Suppressor macrophage treated with lipopolysaccharide for 4 hours (primary cell): ENCODE measurements around the gene UBXN4.
A peak's percentile ranks its signal among the peaks of the same experiment; 100 is the strongest.
"Not testable (repeated sequence)": the region's sequence is repeated elsewhere in the genome, so short reads cannot be mapped to it uniquely, and the experiment has no call there.

Experiments used
- DNase-seq: peaks from one replicate; pipeline ENCODE4 v3.0.0-alpha.2; 2020

Gene UBXN4, protein sequence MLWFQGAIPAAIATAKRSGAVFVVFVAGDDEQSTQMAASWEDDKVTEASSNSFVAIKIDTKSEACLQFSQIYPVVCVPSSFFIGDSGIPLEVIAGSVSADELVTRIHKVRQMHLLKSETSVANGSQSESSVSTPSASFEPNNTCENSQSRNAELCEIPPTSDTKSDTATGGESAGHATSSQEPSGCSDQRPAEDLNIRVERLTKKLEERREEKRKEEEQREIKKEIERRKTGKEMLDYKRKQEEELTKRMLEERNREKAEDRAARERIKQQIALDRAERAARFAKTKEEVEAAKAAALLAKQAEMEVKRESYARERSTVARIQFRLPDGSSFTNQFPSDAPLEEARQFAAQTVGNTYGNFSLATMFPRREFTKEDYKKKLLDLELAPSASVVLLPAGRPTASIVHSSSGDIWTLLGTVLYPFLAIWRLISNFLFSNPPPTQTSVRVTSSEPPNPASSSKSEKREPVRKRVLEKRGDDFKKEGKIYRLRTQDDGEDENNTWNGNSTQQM

DNA sequence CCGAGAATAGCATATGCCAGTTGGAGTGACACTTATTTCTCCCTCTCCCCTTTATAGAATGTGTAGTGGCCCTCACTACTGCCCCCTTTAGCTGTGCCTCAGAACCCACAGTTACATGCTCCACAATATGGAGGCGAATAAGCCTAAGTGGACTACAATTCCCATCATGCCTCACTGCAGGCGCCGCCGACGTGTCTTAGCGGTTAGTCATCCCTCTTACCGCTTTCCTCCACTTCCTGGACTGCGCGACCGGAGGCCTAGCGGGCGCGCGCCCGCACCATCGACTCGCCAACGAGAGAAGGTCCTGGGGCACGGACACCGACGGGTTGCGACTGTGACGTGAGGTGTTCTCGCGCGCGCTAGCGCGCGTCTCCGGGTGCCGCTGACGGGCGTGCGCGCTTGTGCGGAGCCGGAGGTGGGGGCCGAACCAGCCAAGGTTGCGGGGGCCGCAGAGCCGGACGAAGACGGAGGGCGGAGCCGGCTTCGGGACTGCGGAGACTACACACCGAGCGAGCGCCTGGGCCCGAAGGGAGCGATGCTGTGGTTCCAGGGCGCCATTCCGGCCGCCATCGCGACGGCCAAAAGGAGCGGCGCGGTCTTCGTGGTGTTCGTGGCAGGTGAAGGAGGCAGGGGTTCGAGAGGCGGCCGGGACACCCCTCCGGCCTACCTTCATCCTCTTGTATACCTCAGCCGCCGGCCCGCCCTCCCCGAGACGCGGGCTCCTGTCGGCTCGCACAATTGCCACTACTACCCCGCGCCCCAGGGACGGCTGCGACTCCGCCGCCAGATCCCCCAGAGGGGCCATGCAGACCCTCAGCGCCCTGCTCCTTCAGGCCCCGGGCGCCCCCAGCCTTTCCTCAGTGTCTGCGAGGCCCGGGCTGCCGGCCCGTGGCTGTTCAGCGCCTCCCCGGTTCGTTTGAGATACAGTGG lies at the start of gene UBXN4:
UBXN4 (plus strand) TSS at position 461 of the 930 bp plus-strand sequence; CDS start at position 536, 75 bp downstream.
- DNase-seq: peak; percentile 98

DNA sequence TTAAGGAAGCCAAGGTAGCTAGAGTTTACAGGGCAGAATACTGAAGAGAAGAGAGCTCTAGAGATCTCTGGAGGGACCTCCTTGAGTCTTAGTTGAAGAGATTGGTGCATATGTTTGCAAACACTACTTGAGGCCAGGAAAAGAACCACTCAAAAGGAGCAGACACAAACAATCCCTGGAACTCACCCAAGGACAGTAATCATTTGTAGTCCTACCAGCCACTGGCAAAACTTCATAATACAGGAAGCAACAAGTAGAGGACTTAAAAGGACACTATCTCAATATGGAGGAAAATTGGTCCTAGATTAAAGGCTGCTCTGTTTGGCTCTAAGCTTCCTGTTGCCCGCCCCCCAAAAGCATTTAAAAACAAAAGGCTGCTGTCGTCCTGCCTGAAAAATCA lies 46.9 kb upstream of the UBXN4 start:
- no peak for DNase-seq

DNA sequence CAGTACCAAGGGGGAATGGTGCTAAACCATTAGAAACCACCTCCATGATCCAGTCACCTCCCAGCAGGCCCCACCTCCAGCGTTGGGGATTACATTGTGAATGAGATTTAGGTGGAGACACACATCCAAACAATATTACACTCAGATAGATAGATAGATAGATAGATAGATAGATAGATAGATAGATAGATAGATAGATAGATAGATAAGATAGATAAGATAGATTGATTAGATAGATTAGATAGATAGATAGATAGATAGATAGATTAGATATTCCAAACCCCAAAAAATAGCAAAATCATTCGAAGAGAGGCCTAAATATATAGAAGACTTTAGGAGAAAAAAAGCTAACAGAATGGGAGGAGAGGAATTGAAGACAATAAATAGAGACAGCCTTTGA lies 42.8 kb upstream of the UBXN4 start:
- DNase-seq: no peak

DNA sequence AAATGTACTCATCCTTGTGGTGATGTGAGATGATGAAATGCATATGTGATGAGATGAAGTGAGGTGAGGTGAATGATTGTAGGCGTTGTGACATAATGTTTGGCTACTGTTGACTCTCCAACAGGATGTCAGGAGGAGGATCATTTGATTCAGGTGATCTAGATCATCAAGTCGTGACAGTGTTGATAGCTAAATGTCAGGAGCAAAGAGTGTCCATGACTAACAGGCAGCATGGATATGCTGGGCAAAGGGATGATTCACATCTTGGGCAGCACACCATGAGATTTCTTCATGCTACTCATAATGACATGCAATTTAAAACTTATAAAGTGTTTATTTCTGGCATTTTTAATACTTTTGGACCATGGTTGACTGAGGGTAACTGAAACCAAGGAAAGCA lies 40.2 kb upstream of the UBXN4 start:
- DNase-seq: peak; percentile 6

DNA sequence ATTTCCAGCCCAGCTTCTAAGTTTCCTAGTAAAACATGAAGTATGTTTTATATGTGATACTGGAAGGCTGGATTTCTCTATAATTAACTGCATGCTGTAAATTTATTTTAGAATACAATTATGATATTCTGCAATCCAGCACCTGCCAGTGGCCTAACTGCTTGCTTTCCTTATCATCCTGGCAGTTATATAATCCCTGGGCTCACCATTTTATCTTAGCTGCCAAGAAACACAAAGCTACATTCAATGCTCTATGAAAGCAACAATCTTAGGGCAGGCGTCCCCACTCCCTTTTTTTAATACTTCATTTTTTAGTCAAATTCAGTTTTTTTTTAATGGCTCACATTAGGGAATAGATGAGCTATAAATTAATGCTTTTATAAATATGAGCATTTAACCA lies 38.4 kb upstream of the UBXN4 start:
- DNase-seq: no peak

DNA sequence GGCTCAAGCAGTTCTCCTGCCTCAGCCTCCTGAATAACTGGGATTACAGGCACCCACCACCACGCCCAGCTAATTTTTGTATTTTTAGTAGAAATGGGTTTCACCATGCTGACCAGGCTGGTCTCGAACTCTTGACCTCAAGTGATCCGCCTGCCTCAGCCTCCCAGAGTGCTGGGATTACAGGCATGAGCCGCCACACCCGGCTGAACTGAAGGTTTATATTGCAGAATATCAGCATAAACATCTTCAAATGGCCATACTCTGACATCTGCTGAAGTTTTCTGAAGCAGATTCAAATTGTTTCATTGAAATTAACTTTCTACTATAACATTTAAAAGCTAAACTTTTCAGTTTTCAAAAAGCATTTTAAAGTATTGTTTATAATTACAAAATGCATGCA lies 37.6 kb upstream of the UBXN4 start:
- not testable (repeated sequence) for DNase-seq

DNA sequence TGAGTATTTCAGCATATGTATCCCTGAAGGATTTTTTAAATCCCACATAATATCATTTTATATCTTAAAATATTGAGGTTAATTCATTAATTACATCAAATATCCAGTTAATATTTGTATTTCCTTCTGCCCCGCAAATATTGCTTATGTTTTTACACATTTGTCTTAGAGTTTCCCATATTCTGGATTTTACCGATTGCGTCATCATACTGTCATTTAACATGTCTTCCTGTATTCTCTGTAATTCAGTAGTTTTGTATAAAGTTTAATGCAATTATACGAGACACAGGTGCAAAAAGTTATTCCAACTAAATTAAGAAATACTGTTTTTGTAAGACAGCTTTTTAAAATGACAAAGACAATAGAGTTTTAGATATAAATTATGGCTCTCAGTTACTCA lies 33.5 kb upstream of the UBXN4 start:
- DNase-seq: no peak

DNA sequence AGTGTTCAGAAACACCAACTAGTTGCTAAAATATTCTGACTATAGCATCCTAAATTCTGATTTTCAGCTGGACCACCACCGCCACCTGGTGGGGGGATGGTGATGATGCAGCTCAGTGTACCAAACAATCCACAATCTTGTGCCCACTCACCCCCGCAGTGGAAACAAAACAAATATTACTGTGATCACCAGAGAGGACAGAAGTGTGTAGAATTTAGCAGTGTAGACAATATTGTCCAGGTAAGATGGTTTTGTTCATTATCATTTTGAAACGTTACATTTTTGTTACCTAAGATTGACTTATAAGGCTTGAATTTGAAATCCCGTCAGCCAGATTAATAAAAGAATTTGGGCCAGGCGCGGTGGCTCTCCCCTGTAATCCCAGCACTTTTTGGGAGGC lies 31.7 kb upstream of the UBXN4 start:
- peak; percentile 66 for DNase-seq

DNA sequence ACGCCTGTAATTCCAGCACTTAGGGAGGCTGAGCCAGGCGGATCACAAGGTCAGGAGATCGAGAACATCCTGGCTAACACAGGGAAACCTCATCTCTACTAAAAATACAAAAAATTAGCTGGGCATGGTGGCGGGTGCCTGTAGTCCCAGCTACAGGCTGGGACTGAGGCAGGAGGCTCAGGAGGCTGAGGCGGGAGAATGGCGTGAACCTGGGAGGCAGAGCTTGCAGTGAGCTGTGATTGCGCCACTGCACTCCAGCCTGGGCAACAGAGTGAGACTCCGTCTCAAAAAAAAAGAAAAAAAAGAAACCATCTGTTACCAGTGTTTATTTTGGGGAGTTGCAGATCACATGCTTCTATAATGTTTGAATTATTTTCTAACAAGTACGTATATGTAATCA lies 26.6 kb upstream of the UBXN4 start:
- DNase-seq: not testable (repeated sequence)

DNA sequence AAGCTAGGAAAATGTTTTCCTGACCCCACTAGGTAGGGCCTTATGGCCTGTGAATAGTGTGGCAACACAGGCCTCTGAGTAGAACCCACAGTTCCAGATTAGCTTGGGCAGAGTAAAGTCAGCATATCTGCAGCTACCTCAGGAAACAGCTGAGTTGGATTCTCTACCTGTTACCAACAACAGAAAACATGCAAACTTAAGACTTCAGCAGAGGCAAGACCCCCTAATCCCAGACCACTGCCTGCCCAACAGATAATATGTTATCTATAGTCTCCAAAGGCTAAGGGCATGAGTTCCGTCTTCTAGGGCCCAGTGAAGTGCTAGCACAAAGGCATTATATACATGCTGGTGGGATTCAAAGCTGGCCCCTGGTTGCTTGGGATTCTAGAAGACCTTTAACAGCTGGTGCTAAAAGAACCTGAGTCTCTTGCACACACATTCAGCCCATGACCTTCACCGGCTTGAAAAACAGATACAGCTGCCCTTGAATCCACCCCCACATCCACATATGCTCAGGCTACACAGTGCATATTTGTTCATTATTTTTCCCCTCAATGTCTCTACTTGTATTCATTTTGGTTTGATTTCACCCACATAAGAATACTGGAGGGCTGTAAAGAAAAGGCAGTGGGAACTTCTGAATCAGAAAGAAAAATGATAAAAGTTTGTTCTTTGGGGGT lies 13.5 kb upstream of the UBXN4 start:
- DNase-seq: no peak

DNA sequence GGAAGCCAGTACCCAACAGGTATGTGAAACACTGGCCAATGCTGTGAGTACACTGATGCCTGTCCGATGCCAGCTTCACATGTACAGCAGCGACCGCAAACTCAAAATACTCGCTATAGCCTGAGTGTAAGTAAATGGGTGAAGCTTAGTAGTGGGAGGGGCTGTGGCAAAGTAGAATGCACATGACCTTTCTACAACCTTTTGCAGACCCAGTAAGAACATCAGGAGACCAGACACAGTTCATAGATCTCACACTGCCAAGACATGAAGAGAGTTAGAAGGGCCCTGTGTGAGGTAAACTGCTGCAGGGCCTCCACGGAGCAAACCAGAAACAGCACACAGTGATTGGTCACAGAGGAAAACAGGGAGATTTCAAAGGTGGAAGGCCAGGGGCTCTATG lies 9.1 kb upstream of the UBXN4 start:
- DNase-seq: no peak

DNA sequence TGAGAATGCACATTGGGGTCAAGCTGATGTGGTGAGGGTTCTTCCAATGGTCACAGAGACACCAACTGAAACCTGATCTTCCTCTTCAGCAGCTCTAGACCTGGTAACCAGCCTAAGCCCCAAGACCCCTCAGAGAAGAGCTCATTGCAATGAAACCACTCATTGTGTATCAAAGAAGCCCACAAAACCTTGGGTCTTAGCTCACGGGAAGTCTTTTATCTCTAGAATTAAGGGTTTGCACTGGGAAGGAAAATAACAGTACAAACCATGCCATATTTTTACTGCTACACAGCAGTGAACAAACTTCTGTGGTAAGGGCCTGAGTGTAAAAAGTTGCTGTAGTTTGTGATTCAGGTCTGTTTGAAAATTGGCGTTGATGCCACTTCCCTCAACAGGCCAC lies 8.6 kb upstream of the UBXN4 start:
- no peak for DNase-seq

DNA sequence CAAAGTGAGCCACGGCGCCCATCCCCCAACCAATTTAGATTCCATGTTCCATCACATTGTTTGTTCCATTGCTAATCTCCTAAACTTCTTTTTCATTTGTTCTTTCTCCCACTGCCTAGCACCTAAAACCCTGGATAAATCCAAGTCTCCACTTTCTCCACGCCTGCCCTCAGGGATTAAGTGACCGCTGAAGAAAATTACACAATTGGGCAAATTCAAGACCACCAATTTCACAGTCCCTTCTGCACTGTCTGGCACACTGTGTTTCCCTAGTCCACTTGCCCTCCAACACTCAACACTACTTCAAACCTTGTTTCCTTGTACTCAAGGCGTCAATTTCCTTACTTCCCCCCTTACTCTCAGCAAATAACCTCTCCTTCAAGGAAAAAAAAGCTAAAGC lies 5.1 kb upstream of the UBXN4 start:
- no peak for DNase-seq

DNA sequence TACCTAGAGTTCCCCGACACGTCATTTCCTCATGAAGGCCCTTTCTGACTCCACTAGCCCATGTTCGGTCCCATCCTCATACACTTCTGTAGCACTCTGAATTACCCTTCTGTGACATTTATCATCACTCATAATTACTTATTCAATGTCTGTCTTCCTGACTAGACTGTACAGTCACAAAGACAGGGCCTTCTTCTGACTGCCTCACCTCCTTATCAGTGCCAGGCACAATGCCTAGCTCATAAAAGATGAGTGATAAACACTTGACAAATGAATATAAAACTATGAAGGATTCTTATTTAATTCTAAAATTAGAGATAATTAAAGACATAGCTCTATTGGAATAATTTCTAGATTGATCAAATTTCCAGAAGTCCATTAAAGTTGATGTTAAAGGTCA lies 1.4 kb upstream of the UBXN4 start:
- DNase-seq: no peak

DNA sequence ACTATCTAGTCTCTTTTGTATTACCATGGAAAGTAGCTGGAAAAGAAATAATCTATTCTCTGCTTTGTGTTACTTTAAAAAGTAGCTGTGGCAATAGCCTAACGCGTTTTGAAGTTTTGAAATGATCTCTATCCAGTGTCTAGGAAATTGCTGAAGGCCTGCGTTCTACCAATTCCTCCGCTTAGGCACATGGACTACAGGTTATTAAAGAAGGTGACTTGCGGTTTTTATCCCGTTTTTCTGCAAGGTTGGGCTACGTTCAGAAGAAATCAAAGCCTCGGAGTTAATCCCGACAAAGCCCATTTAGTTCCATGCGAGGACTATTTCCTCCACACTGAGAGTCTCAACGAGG lies 636 bp upstream of the UBXN4 start:
- DNase-seq: no peak

DNA sequence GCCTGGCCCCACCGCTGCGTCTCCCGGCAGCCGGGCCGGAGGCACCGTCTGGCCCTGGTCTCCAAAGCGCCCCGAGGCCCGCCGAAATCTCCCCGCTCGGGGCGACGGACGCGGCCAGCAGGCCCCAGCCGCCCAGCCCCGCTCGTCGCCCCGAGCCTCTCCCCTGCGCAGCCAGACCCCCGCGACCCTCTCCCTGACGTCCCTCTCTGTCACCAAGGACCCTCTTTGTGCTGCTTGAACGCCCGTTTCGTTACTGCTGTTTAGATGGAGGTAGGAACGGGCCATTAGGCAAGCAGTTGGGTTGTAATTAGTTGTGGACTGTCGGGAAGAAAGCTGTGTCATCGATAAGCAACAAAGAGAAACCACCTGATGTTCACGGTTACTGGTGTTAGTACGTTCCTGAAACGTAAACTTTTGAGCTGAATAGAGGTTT lies 686 bp downstream of the UBXN4 start:
- DNase-seq: peak; percentile 67

DNA sequence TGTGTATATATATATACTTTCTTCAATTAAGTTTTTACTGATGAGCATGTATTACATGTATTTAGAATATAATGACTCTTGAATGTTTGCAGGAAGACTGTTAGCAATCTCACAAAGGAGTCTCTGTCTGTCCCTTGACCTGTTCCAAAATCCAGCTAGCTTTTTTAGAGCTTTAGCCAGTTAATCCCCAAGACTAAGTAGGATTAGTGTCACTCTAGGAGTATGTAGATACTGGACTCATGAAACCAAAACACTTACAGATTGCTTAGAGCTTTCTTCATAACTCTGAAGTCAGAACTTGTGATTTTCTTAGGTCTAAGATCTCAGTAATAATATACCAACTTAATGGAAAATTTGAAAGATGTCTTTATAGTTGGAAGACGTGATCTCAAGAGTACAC lies 2.2 kb downstream of the UBXN4 start:
- peak; percentile 27 for DNase-seq

DNA sequence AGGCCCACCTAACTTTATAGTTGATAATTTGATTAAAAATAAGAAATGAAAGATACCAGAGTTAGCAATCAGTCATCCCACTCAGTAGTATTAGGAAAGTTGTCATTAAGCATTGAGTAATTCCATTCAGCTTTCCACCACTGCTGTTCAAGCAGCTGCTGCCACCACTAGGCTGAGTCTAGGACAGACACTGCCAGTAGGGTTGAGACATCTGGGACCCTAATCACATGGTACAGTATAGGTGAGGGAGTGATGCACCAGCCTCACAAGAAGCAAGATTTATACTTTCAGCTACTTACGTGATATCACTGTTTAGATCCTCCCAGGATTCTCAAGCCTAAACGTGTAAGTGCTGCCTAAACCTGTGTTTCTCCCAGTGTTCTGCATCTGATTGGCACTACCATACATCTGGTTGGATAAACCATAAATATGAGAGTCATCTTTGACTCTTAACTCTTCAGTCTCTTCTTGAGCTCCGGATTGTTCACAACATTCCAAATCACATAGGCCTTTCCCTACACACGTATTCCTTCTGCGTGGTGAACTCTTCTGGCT lies 3.2 kb downstream of the UBXN4 start:
- peak; percentile 54 for DNase-seq

DNA sequence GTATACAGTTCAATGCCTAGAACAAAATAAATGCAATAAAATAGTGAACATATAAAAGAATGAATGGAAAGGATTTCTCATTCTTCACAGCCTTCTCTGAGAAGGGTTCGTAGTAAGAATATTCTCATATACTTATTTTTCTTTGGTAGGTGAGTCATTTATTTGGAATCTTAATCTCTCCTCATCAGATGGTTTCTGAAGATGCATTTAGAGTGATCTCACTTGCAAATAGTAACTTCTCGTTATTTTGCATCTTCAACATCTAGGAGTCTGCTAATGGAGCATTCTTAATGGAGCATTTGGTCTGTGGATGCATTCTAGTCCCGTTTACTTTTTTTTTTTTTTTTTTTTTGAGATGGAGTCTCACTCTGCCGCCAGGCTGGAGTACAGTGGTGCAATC lies 3.9 kb downstream of the UBXN4 start:
- no peak for DNase-seq

DNA sequence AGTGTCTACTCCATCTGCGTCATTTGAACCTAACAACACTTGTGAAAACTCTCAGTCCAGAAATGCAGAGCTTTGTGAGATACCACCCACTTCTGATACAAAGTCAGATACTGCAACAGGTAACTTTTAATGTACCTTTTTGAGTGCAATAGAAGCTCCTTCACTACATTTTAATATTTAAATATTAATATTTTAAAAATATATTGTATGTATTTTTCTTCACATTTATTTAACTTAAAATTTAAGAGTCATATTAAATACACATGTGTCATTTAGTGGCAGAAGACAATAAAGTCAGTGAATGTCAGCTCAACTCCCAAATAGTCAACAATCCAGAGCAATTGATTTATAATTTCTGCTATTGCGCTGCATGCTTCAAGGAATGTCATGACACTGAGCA lies 13.9 kb downstream of the UBXN4 start:
- no peak for DNase-seq

DNA sequence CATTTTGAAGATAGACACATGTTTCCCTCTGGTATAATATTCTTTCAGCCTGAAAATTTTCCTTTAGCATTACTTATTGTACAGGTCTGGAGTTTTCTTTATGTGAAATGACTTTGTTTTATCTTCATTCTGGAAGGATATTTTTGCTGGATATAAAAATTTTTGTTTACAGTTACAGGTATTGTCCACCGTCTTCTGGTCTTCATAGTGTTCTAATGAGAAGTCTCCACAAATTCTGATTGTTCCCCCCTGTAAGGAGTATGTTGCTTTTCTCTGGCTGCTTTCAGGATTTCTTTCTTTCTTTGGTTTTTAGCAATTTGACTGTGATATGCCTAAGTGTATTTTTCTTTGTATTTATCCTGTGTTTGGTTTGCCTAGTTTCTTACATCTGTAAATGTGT lies 15.0 kb downstream of the UBXN4 start:
- DNase-seq: no peak

DNA sequence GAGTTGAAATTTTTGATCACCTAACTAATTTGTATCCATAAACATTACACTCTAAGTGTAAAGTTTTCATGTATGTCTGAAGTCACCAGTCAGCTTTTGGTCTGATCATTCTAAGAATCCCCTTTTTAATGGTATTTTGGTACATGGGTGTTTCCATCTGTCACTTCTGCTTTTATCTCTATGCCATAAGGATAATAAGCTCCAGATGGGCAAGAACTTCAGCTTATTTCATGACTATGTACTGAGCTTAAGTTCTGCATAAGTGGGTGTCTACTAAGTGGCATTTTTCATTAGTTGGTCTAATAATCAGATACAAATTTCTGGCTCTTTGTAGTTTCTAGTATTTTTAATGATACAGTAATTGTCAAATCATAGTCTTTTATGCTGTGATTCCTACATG lies 20.4 kb downstream of the UBXN4 start:
- no peak for DNase-seq

DNA sequence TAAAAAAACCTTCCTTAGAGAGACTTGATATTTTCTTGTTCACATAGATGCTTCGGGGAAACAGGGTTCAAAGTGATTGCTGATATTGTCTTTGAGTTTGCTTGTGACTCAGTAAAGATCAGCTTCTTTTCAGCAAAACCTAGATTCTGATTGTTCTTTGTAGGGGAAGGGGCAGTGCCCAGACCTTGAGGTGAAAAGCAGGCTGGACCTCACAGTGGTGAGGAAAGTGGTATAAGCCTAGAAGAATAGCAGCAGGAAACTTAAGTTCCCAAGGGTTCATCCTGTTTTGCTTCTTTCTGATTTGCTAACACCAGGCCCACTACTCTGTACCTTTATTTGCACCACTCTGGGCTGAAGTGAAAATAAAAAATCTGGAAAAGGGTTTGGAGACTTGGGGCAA lies 20.9 kb downstream of the UBXN4 start:
- no peak for DNase-seq
